ENCODE measurements around the gene ABCD1.
"Not testable (repeated sequence)": the region's sequence is repeated elsewhere in the genome, so short reads cannot be mapped to it uniquely, and the experiment has no call there.

ABCD1 gene

DNA sequence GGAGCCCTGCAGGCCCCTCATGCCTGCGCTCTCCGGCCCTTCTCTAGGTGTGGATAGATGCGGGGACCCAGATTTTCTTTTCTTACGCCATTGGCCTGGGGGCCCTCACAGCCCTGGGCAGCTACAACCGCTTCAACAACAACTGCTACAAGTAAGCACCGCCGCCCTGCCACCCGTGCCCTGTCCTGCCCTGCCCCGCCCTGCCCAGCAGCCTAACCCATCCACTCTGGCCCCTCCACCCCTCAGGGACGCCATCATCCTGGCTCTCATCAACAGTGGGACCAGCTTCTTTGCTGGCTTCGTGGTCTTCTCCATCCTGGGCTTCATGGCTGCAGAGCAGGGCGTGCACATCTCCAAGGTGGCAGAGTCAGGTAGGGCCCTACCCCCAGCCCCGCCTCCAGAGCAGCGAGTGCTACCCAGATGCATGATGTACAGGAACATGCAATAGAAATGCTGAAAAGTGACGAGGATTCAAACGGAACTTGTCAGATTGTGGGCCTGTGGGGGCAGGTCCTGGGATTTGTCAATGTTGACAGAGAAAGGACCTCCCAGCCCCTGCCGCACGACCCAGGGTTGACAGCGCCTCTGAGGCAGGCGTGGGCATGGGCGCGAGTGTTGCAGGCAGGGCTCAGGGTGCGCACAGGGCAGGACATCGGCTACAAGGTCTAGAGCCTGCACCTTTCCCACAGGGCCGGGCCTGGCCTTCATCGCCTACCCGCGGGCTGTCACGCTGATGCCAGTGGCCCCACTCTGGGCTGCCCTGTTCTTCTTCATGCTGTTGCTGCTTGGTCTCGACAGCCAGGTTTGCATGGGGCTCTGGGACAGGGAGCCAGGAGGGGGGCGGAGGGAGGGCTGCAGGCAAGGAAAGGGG is 31.2 kb upstream of the ABCD1 start:
- no peak overlapping the region for H3K4me3 ChIP-seq (ENCODE audit: low read depth, low read length)
- no peak overlapping the region for H2AFZ ChIP-seq (ENCODE audit: insufficient read depth, low read length, poor library complexity)
- no CpG with 5 or more reads among the region's 31 CpGs for WGBS (ENCODE audit: extremely low coverage, insufficient coverage, insufficient read length)
- H3K79me1 ChIP-seq (ENCODE audit: low read length) = no peaks in the 10 kb centered on the region
- H3K36me3 ChIP-seq (ENCODE audit: control insufficient read depth in 1 of 2, insufficient read depth in 2 of 2, low read length in 2 of 2) = peaks cover 18 to 28% of the 10 kb centered on the region in 2 experiments
- no peaks in the 10 kb centered on the region for H3K79me2 ChIP-seq (ENCODE audit: control insufficient read depth, insufficient read depth, low read length, poor library complexity)
- no peak overlapping the region for H3K4me2 ChIP-seq (ENCODE audit: low read length)
- no peak overlapping the region for H3K14ac ChIP-seq (ENCODE audit: low read length)
- H3K18ac ChIP-seq (ENCODE audit: low read length) = no peak overlapping the region
- no peaks in the 10 kb centered on the region for H3K4me1 ChIP-seq (ENCODE audit: control insufficient read depth in 1 of 2, insufficient read depth in 2 of 2, low read length in 2 of 2)
- no peak overlapping the region for H3K4ac ChIP-seq (ENCODE audit: low read depth, low read length)
- peaks cover 2% of the 10 kb centered on the region for H3K9me3 ChIP-seq (ENCODE audit: insufficient read depth, low read depth, low read length)
- H4K8ac ChIP-seq (ENCODE audit: low read depth, low read length) = no peak overlapping the region
- no peak overlapping the region for H2BK5ac ChIP-seq (ENCODE audit: low read depth, low read length, poor library complexity)
- no peak overlapping the region for H4K12ac ChIP-seq (ENCODE audit: low read depth, low read length)
- no peak overlapping the region for H3K23ac ChIP-seq (ENCODE audit: low read length)
- no peak overlapping the region for H2BK12ac ChIP-seq (ENCODE audit: low read length)
- no peak for DNase-seq
- no peak overlapping the region for H2BK120ac ChIP-seq (ENCODE audit: insufficient read depth, low read length, poor library complexity)
- H3K27me3 ChIP-seq (ENCODE audit: insufficient read depth, low read length) = no peaks in the 10 kb centered on the region
- H2AK5ac ChIP-seq (ENCODE audit: low read length) = no peak overlapping the region
- no peak overlapping the region for H4K91ac ChIP-seq (ENCODE audit: low read depth, low read length)
- no peak overlapping the region for H3K27ac ChIP-seq (ENCODE audit: low read depth, low read length)
- H3K9ac ChIP-seq (ENCODE audit: low read length) = no peak overlapping the region

DNA sequence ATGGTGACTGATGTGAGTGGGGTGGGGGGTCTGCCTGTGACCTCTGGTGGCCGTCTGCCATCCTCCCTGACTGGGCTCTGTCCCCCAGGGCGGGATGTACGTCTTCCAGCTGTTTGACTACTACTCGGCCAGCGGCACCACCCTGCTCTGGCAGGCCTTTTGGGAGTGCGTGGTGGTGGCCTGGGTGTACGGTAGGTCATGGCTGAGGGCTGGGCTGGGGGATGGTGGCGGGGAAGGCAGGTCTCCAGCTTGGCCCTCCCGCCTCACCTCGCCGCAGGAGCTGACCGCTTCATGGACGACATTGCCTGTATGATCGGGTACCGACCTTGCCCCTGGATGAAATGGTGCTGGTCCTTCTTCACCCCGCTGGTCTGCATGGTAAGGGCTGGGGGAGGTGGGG is 30.4 kb upstream of the ABCD1 start:
- H3K4ac ChIP-seq (ENCODE audit: low read depth, low read length); H2BK5ac ChIP-seq (ENCODE audit: low read depth, low read length, poor library complexity); H2BK12ac ChIP-seq (ENCODE audit: low read length); H3K18ac ChIP-seq (ENCODE audit: low read length); H3K14ac ChIP-seq (ENCODE audit: low read length); H4K8ac ChIP-seq (ENCODE audit: low read depth, low read length); H3K23ac ChIP-seq (ENCODE audit: low read length); H2AFZ ChIP-seq (ENCODE audit: insufficient read depth, low read length, poor library complexity); H3K4me2 ChIP-seq (ENCODE audit: low read length); H3K27ac ChIP-seq (ENCODE audit: low read depth, low read length); H4K91ac ChIP-seq (ENCODE audit: low read depth, low read length); H3K79me2 ChIP-seq (ENCODE audit: control insufficient read depth, insufficient read depth, low read length, poor library complexity); H2BK120ac ChIP-seq (ENCODE audit: insufficient read depth, low read length, poor library complexity); H3K4me3 ChIP-seq (ENCODE audit: low read depth, low read length); H3K9ac ChIP-seq (ENCODE audit: low read length); H3K27me3 ChIP-seq (ENCODE audit: insufficient read depth, low read length); H3K9me3 ChIP-seq (ENCODE audit: insufficient read depth, low read depth, low read length); H2AK5ac ChIP-seq (ENCODE audit: low read length); H3K79me1 ChIP-seq (ENCODE audit: low read length); DNase-seq; H3K4me1 ChIP-seq (ENCODE audit: control insufficient read depth in 1 of 2, insufficient read depth in 2 of 2, low read length in 2 of 2); H4K12ac ChIP-seq (ENCODE audit: low read depth, low read length): not testable (repeated sequence)
- no CpG with 5 or more reads among the region's 16 CpGs for WGBS (ENCODE audit: extremely low coverage, insufficient coverage, insufficient read length)
- peaks cover 18 to 31% of the 10 kb centered on the region in 2 experiments for H3K36me3 ChIP-seq (ENCODE audit: control insufficient read depth in 1 of 2, insufficient read depth in 2 of 2, low read length in 2 of 2)

DNA sequence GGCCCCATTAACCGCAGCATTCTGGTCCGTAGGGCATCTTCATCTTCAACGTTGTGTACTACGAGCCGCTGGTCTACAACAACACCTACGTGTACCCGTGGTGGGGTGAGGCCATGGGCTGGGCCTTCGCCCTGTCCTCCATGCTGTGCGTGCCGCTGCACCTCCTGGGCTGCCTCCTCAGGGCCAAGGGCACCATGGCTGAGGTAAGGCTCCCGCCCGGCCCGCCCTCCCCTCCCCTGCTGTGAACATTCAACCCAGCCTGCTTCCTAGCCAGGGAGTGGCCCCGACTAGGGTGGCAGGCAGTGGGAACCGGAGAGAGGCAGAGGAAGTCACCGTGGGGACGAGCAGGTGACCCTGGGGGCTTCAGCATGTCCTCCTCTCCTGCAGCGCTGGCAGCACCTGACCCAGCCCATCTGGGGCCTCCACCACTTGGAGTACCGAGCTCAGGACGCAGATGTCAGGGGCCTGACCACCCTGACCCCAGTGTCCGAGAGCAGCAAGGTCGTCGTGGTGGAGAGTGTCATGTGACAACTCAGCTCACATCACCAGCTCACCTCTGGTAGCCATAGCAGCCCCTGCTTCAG is 29.9 kb upstream of the ABCD1 start:
- no peak overlapping the region for H2BK5ac ChIP-seq (ENCODE audit: low read depth, low read length, poor library complexity)
- H2BK120ac ChIP-seq (ENCODE audit: insufficient read depth, low read length, poor library complexity) = no peak overlapping the region
- no peaks in the 10 kb centered on the region for H3K4me1 ChIP-seq (ENCODE audit: control insufficient read depth in 1 of 2, insufficient read depth in 2 of 2, low read length in 2 of 2)
- no peak overlapping the region for H3K27ac ChIP-seq (ENCODE audit: low read depth, low read length)
- no peak overlapping the region for H3K18ac ChIP-seq (ENCODE audit: low read length)
- H4K91ac ChIP-seq (ENCODE audit: low read depth, low read length) = no peak overlapping the region
- H3K4me3 ChIP-seq (ENCODE audit: low read depth, low read length) = no peak overlapping the region
- no peak overlapping the region for H3K23ac ChIP-seq (ENCODE audit: low read length)
- H3K9me3 ChIP-seq (ENCODE audit: insufficient read depth, low read depth, low read length) = peaks cover 2% of the 10 kb centered on the region
- WGBS (ENCODE audit: extremely low coverage, insufficient coverage, insufficient read length) = no CpG with 5 or more reads among the region's 23 CpGs
- H3K36me3 ChIP-seq (ENCODE audit: control insufficient read depth in 1 of 2, insufficient read depth in 2 of 2, low read length in 2 of 2) = peaks cover 21 to 36% of the 10 kb centered on the region in 2 experiments
- H3K27me3 ChIP-seq (ENCODE audit: insufficient read depth, low read length) = no peaks in the 10 kb centered on the region
- no peak overlapping the region for H2AFZ ChIP-seq (ENCODE audit: insufficient read depth, low read length, poor library complexity)
- H2AK5ac ChIP-seq (ENCODE audit: low read length) = no peak overlapping the region
- H2BK12ac ChIP-seq (ENCODE audit: low read length) = no peak overlapping the region
- H3K79me1 ChIP-seq (ENCODE audit: low read length) = no peaks in the 10 kb centered on the region
- no peak overlapping the region for H3K14ac ChIP-seq (ENCODE audit: low read length)
- no peaks in the 10 kb centered on the region for H3K79me2 ChIP-seq (ENCODE audit: control insufficient read depth, insufficient read depth, low read length, poor library complexity)
- H4K8ac ChIP-seq (ENCODE audit: low read depth, low read length) = no peak overlapping the region
- DNase-seq = no peak
- no peak overlapping the region for H3K9ac ChIP-seq (ENCODE audit: low read length)
- H3K4ac ChIP-seq (ENCODE audit: low read depth, low read length) = no peak overlapping the region
- H4K12ac ChIP-seq (ENCODE audit: low read depth, low read length) = no peak overlapping the region
- no peak overlapping the region for H3K4me2 ChIP-seq (ENCODE audit: low read length)

DNA sequence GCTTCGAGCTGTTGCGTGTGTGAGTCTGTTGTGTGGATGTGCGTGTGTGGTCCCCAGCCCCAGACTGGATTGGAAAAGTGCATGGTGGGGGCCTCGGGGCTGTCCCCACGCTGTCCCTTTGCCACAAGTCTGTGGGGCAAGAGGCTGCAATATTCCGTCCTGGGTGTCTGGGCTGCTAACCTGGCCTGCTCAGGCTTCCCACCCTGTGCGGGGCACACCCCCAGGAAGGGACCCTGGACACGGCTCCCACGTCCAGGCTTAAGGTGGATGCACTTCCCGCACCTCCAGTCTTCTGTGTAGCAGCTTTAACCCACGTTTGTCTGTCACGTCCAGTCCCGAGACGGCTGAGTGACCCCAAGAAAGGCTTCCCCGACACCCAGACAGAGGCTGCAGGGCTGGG is 28.6 kb upstream of the ABCD1 start:
- Histone ChIP-seq H2AK5ac (ENCODE audit: low read length) (no peak overlapping the region), H3K4ac (ENCODE audit: low read depth, low read length) (no peak overlapping the region), H3K18ac (ENCODE audit: low read length) (no peak overlapping the region), H3K79me1 (ENCODE audit: low read length) (no peaks in the 10 kb centered on the region), H3K4me3 (ENCODE audit: low read depth, low read length) (no peak overlapping the region), H3K14ac (ENCODE audit: low read length) (no peak overlapping the region), H3K4me2 (ENCODE audit: low read length) (no peak overlapping the region), H2AFZ (ENCODE audit: insufficient read depth, low read length, poor library complexity) (no peak overlapping the region), H3K9me3 (ENCODE audit: insufficient read depth, low read depth, low read length) (no peaks in the 10 kb centered on the region), H3K23ac (ENCODE audit: low read length) (no peak overlapping the region), H3K79me2 (ENCODE audit: control insufficient read depth, insufficient read depth, low read length, poor library complexity) (no peaks in the 10 kb centered on the region), H3K9ac (ENCODE audit: low read length) (no peak overlapping the region), H4K12ac (ENCODE audit: low read depth, low read length) (no peak overlapping the region), H2BK12ac (ENCODE audit: low read length) (no peak overlapping the region), H2BK5ac (ENCODE audit: low read depth, low read length, poor library complexity) (no peak overlapping the region), H2BK120ac (ENCODE audit: insufficient read depth, low read length, poor library complexity) (no peak overlapping the region), H3K27ac (ENCODE audit: low read depth, low read length) (no peak overlapping the region), H4K8ac (ENCODE audit: low read depth, low read length) (no peak overlapping the region), H3K27me3 (ENCODE audit: insufficient read depth, low read length) (no peaks in the 10 kb centered on the region), H4K91ac (ENCODE audit: low read depth, low read length) (no peak overlapping the region), H3K36me3 (ENCODE audit: control insufficient read depth in 1 of 2, insufficient read depth in 2 of 2, low read length in 2 of 2) (peaks cover 34 to 45% of the 10 kb centered on the region in 2 experiments), H3K4me1 (ENCODE audit: control insufficient read depth in 1 of 2, insufficient read depth in 2 of 2, low read length in 2 of 2) (peaks cover 3 to 4% of the 10 kb centered on the region in 2 experiments)
- no CpG with 5 or more reads among the region's 15 CpGs for WGBS (ENCODE audit: extremely low coverage, insufficient coverage, insufficient read length)
- no peak for DNase-seq

Data from trophoblast cell (in vitro differentiated cells and primary cell).